GM19438 (cell line): ENCODE measurements around the gene LYZL1.
"Not testable (repeated sequence)": the region's sequence is repeated elsewhere in the genome, so short reads cannot be mapped to it uniquely, and the experiment has no call there.

ENCODE experiments used
- ATAC-seq: cut with Tn5 transposase; IDR thresholded peaks from one replicate; pipeline ENCODE4 v1.9.1; 2021; ENCODE audit warnings: low read depth; ENCODE audit not compliant: unreplicated experiment

Gene LYZL1

DNA sequence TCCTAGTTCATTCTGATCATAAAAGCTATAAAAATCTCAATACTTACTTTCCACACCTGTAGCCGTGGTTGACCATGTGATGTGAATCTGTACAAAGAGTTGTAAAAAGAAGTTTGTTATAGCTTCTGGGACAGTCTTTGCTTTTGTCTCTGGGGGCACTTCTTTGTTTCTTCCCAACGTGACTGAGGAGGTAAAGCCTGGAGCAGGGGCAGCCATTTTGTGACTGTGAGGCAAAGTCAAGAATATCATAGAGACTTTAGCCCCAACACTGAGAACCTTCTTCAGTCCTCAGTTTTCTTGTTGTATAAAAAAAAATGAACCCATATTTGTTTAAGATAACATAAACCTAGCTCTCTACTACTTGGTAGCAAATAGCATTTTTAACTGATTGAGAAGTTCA lies 29.4 kb upstream of the LYZL1 start:
- no peak for ATAC-seq

DNA sequence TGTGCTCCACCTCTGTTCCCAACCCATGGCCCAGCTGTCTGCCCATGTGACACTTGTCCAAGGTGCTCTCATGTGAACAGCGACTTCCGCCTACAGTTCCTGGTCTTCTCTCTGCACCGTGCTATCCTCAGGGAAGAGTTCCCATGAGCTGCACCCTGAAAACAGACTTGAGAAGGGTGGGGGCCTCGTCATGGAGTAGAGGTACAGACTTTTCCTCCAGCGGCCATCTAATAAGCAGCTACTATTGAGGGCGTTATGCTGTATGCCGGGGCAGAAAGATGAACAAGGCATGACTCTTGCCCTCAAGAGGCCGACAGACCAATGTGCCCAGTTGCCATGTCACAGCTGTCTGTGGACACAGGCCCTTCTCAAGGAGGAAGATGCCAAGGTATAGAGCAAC lies 25.4 kb upstream of the LYZL1 start:
- no peak for ATAC-seq

DNA sequence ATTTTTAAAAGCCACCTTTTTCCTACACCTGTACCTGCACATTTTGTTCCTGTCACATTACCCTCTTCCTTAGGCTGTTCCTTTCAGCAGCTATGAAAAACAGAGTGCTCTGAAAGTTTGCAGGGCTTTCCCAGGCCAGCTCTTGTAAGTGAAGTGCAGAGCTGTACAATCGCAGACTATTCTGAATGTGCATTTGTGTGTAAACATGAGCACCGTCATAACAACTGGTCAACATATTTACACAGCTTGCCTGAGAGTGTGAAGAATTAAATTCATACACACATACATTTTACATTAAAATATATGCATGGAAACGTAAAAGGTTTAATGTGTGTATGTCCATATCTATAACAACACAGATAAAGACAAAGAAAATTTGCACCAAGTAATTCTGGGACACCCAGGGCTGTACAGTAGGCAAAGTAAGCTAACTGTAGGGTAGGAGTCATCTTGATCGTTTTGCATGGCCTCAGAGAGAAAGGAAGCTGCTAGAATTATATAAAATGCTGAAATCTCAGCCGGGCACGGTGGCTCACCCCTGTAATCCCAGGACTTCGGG lies 23.6 kb upstream of the LYZL1 start:
- ATAC-seq: no peak

DNA sequence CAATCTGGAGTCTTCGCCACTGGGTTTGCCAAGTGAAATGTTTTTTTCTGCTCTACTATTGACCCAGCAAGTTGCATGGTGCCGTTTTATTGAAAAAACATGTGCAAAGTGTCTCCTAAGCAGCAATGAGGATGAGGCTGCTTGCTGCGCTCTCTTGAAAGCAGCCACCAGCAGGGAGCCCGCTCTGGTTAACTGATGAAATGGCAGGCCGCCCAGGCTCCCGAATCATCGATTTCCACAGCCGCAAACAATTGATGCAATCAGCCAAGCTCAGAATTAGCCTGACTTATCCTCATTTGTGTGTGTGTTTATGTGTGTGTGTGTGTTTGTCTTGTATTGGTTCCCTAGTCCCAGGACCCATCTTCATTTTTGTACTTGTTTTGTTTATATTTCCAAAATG lies 22.2 kb upstream of the LYZL1 start:
- no peak for ATAC-seq

DNA sequence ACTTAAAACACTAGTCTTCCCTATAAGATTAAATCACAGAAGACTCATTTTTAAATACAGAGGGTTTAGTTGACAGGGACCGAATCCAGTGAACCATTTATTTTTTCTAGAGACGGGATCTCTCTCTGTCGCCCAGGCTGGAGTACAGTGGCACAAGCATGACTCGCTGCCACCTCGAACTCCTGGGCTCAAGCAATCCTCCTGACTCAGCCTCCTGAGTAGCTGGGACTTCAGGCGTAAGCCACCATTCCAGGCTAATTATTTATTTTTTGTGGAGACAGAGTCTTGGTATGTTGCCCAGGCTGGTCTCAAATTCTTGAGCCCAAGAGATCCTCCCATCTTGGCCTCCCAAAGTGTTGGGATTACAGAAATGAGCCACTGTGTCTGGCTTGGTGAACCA lies 20.9 kb upstream of the LYZL1 start:
- ATAC-seq: no peak

DNA sequence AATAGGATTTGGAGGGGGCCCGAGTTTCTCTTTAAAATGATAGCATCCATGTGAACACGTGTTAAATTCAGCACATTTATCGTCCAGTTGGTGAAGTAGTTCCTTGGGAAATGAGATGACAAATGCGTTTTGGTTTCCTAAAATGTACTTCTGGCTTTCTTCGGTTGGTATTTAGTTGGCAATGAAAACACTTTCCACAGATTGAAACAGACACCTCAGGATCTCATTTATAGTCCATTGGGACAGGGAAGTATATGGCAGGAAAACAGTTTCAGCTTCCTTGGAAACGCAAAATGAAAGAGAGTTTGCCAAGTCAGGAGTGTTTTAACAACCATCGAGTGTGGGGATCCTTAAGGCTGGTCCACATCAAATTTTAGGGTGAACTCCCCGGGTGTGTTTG lies 19.4 kb upstream of the LYZL1 start:
- no peak for ATAC-seq

DNA sequence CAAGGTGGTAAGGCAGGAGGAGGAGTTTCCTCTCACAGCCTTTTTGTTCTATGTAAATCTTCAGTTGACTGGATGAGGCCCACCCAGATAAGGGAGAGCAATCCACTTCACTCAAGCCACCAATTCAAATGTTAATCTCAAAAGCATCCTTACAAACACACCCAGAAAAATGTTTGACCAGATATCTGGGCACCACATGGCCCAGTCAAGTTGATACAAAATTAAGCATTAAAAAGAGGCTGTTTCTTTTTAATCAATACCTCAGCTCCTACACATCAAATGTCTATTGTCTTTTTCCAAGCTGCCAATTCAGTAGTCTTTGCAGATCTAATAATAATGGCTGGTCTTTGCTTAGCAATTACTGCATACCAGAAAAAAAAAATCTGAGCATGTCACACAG lies 18.0 kb upstream of the LYZL1 start:
- no peak for ATAC-seq

DNA sequence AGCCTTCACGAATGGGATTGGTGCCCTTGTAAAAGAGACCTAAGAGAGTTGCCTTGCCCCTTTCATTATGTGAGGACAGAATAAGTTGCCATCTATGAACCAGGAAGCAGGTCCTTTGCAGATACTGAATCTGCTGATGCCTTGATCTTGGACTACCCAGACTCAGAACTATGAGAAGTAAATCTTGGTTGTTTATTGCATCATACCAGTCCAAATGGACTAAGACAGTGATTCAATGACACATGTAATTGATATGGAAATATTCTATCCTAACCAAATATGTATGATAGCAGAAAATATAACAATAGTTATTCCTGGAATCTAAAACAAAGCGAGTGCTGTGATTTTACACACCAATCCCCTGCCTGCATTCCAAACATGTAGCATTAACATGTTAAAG lies 17.0 kb upstream of the LYZL1 start:
- no peak for ATAC-seq

DNA sequence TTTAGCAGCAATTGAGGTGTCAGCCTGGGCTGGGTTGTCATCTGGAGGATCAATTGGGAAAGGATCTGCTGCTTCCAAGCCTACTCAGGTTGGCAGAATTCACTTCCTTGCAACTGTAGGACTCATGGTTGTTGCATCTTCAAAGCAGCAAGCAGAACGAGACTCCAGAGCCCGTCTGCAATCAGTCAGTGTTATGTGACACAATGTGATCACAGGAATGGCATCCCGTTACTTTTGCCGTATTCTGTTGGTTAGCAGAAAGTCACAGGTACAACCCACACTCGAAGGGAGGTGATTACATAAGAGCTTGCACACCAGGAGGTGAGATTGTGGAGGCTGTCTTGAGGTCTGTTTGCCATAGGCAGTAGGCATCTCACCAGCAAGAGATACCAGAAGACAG lies 15.4 kb upstream of the LYZL1 start:
- ATAC-seq: no peak

DNA sequence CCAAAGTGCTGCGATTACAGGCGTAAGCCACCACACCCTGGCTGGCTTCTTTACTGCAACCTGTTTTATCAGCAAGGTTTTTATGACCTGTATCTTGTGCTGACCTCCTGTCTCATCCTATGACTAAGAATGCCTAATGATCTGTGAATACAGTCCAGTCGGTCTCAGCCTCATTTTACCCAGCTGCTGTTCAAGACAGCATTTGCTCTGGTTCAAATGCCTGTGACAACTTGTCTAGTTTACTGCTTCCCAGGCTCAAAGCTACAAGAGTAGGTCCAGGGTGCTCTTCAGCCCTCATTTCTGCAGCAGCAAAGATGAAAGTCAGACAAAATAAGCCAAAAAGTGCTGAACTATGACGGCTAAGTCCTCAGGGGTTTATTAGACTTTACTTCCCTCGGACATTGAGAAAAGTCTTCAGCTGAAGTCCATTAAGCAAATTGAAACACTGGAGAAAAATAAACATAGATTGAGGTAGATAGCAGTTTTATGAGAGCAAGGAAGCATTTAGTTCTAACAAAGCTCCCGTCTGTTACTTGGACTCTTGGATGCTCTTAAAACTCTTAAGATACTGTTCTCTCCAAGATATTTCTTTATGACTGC lies 12.5 kb upstream of the LYZL1 start:
- no peak for ATAC-seq

DNA sequence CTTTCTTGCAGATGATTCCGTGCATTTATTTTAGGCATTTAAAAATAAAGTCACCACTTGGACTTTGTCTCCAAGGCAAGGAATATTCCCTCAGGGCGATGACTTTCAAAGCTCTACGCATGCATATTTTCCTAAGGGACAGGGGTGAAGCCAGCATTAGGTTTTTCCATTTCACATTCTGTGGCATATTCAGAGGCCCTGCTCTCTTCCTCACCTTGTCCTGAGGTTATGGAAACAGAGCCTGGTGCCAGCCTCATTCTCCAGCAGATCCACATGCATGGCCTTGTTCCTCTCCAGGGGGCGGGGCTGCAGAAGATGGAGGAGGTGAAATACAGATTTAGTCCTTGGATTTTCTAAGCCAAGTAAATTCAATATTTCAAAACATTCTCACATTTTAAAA lies 11.6 kb upstream of the LYZL1 start:
- no peak for ATAC-seq

DNA sequence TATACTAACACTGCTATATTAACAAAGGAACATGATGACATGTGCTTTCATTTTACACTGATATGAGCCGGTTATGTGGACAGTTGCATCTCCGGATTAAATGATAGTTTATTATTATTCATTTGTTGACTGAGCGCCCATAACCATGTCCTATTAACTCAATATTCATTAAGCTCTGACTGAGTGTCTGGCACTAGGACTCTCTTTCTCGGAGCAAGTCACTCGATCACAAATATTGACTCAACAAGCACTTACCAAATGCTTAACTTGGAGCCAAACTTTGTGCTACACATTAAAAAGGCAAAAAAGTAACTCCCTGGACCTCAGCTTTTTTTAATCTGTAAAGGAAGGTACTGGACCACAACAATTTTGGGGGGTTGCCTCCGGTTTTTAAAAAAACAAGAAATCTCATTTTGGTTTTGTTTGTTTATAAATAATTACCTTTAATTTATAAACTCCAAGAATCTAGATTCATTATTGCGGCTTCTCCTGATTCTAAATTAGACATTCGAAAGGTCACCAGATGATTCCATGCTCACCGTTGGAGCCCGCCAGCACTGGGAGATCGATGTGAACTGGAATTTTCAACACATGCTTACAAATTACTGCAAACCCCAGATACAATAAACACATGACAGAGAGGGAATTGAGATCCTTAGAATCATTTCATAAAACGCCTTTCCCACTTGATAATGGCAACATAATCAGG lies 8.9 kb upstream of the LYZL1 start:
- ATAC-seq: no peak

DNA sequence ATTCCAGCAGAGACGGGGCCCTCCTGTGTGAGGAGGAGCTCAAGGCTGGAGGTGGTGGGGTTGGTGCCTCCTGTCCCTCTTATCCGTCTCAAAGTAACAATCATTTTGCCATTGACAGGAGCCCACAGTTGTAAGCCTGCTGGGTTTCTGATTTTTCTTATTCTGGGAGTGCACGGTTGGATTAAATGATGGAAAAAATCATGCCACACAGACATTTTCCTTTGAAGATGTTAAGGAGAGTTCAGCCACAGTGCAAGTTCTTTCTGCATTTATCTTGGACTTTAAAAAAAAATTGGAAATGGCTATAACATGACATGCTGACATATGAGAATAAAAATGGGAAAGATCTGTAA lies 8.4 kb upstream of the LYZL1 start:
- no peak for ATAC-seq

DNA sequence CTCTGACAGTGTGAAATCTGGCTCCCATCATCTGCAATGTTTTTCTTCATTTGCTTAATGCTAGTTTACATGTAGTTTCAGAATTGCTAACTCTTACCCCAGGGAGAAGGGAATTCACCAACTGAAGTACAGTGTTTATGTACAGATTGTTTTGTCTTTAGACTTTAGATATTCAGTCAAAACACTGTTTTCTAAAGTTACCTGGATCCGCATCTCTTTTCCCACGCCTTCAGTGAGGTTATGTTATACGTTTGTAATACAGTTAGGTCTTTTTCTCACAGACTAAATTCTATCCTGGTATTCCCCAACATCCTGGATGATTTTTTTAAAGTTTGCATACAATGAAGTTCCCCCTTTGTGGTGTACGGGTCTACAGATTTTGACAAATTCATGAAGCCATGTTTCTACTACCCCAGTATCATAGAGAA lies 3.2 kb upstream of the LYZL1 start:
- ATAC-seq: peak; percentile 87

DNA sequence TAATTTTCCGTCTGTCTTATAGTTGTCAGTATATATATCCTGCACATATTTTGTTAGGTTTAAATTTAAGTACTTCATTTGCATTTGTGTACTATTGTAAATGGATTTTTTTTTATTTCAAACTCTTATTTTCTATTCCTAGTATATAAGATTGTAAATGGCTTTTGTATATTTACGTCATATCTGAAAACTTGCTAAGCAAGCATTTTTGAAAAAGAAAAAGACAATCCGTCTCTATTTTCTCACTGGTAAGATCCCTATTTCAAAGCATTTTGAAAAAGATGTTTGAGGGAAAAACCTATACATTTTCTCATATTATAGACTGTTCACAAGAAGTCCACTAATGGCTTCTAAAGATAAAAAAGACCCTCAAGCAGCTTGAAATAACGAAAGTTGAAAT lies 1.2 kb upstream of the LYZL1 start:
- no peak for ATAC-seq

DNA sequence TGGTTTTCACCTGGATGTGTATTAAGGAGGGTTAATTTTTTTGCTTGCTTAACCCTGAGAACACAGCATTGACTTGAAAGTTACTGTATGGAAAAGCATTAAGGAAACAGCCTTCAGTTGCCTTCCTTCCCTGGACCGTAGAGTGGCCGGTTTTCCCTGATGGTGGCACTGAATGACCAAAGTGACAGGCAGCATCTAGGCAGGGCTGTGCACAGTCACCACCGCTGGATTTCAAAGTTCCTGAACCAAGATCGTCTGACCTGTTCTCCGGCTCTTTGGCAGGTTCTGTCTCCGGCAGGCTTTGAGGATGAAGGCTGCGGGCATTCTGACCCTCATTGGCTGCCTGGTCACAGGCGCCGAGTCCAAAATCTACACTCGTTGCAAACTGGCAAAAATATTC lies 2.7 kb downstream of the LYZL1 start:
- not testable (repeated sequence) for ATAC-seq

DNA sequence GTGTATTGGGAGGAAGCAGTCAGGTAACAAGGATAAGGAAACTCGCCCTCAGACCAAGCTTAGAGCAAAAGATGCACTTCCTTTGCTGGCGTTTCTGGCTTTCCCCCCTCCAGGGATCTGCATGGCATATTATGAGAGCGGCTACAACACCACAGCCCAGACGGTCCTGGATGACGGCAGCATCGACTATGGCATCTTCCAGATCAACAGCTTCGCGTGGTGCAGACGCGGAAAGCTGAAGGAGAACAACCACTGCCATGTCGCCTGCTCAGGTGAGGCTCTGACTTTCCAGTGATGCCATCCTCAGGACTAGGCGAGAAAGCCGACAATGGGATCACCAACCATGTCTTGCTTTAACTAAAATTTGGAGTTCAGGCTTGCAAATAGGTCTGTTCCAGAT lies 3.5 kb downstream of the LYZL1 start:
- not testable (repeated sequence) for ATAC-seq

DNA sequence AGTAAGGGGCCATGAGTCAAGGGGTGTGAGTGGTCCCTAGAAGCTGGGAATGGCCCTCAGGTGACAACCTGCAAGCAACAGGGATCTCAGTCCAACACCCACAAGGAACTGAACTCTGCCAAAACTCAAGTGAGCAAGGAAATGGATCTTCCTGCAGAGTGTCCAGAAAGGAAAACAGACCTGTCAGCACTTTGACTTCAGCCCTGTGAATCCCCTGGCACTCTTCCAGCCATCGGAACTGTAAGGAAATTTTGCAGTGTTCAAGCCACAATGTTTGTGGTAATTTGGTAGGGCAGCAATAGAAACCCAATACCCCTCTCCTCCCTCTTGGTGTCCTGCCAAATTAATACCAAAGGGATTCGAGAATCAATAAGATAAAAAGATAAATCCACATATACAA lies 6.9 kb downstream of the LYZL1 start:
- ATAC-seq: no peak

DNA sequence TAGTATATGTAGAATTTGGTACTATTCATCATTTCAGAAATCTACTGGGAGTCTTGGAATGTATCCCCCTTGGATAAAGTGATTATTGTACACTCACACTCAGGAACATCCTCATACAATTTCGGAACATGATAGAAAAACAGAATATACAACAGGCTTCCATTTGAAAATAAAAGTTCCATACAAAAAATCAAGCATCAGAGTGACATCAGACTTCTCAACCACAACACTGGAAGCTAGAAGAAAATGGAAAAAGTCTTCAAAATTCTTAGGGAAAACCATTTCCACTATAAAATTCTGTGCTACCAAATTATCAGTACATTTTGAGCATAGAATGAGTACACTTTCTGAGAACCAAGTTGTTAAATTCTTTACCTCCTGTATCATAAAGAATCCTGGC lies 8.8 kb downstream of the LYZL1 start:
- ATAC-seq: no peak

DNA sequence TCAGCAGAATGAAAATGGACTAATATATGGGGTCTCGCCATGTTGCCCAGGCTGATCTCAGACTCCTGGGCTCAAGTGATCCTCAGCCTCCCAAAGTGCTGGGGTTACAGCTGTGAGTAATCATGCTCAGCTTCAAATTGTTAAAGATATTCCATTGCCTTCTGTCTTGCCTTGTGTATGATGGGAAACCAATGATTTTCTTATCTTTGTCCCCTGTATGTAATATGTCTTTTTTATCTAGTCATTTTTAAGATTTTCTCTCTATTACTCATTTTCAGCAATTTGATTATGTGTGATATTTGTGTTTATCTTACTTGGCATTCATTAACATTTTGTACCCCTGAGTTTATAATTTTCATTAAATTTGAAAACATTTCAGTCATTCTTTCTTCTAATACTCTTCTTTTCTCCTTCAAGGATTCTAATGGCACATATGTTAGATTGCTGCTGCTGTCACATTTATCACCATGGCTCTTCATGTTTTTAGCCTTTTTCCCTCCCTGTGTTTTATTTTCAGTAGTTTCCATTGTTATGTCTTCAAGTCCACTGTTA lies 12.6 kb downstream of the LYZL1 start:
- ATAC-seq: no peak

DNA sequence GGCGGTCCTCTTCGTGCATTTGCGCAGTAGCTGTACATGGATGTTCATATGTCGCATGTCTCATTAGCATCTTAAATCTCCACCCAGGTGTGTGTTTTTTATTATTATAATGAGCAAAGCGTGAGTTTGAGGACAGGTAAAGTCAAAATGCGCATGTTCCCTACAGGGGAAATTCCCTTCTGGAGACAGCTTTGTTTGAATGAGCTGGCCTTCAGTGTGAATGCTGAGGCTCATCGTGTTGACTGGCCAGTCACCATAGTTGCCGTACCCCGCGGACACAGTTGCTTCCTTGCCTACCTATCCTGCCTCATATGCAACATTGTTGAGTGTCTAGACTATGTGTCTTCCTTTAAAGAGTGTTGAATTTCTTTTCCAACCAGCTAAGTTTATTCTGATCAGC lies 13.6 kb downstream of the LYZL1 start:
- no peak for ATAC-seq
